ENCODE results near the gene NEDD9.

Gene NEDD9

DNA sequence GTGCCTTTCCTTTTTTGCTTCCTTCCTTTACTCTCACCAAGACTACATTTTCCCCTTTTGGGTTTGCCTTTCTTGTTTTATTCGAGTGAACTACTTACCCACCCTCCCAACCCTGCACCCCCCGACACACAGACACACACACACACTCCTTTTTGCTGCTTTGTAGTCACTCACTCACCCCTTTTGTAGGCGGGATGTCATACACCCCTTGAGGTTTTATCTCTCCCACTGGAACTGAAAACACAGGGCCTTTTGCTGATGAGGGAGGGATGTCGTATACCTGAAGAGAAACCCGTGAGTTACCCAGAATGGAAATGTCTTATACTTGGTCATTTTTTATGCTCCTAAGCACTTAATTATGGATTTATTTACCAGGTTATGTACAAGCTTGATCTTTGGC, 40.3 kb downstream of the NEDD9 start:
- no peak overlapping the region for H3K27ac ChIP-seq (replicated peaks)
- no peak overlapping the region for H3K4me3 ChIP-seq (replicated peaks; ENCODE audit: insufficient read depth, low read length)
- no peak for DNase-seq (ENCODE audit: low read depth in 1 of 2, low spot score in 1 of 2)
- H3K27me3 ChIP-seq (ENCODE audit: insufficient read depth, poor library complexity, severe bottlenecking) = no peaks in the 10 kb centered on the region
- TF ChIP-seq POLR2AphosphoS5 (IDR thresholded peaks at IDR 0.05; ENCODE audit: low read depth) (no peak), CTCF (IDR thresholded peaks at IDR 0.05; ENCODE audit: insufficient read depth, low read length) (no peak)

DNA sequence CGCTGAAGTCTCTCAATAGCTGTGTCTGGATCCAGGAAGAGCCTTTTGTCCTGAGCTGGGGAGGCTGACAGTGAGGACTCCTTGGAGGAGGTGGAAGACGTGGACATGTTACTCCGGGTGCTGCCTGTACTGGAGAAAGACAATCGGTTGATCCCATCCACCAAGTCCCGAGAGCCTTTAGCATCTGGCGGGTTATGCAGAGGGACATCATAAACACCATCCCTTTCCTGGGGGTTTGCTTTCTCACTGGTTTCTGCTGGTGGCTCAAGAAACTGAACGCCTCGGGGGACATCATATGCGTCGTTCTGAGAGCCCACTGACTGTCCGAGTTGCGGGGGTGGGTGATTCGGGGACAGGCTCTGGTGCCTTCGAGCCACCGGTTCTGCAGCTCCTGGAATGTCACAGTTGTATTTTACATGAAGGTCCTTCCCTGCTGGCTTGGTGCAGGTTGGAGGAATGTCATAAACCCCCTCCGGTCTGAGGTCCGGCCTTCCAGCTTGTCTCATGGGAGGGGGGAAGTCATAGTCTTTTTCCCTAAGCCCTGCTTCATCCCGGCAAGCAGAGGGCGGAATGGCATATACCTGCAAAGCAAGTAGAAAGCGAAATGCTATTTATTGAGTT, 41.7 kb downstream of the NEDD9 start:
- TF ChIP-seq CTCF (IDR thresholded peaks at IDR 0.05; ENCODE audit: insufficient read depth, low read length) = no peak
- TF ChIP-seq SPI1 (IDR thresholded peaks at IDR 0.05; ENCODE audit: borderline replicate concordance, low read depth) = no peak
- TF ChIP-seq GABPA (IDR thresholded peaks at IDR 0.05; ENCODE audit: low read depth) = no peak
- TF ChIP-seq, protein P1, sequence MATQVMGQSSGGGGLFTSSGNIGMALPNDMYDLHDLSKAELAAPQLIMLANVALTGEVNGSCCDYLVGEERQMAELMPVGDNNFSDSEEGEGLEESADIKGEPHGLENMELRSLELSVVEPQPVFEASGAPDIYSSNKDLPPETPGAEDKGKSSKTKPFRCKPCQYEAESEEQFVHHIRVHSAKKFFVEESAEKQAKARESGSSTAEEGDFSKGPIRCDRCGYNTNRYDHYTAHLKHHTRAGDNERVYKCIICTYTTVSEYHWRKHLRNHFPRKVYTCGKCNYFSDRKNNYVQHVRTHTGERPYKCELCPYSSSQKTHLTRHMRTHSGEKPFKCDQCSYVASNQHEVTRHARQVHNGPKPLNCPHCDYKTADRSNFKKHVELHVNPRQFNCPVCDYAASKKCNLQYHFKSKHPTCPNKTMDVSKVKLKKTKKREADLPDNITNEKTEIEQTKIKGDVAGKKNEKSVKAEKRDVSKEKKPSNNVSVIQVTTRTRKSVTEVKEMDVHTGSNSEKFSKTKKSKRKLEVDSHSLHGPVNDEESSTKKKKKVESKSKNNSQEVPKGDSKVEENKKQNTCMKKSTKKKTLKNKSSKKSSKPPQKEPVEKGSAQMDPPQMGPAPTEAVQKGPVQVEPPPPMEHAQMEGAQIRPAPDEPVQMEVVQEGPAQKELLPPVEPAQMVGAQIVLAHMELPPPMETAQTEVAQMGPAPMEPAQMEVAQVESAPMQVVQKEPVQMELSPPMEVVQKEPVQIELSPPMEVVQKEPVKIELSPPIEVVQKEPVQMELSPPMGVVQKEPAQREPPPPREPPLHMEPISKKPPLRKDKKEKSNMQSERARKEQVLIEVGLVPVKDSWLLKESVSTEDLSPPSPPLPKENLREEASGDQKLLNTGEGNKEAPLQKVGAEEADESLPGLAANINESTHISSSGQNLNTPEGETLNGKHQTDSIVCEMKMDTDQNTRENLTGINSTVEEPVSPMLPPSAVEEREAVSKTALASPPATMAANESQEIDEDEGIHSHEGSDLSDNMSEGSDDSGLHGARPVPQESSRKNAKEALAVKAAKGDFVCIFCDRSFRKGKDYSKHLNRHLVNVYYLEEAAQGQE (IDR thresholded peaks at IDR 0.05; ENCODE audit: insufficient replicate concordance, low read depth) = no peak
- no peak for TF ChIP-seq POLR2AphosphoS5 (IDR thresholded peaks at IDR 0.05; ENCODE audit: low read depth)
- H3K27ac ChIP-seq (replicated peaks) = no peak overlapping the region
- no peaks in the 10 kb centered on the region for H3K27me3 ChIP-seq (ENCODE audit: insufficient read depth, poor library complexity, severe bottlenecking)
- H3K4me3 ChIP-seq (replicated peaks; ENCODE audit: insufficient read depth, low read length) = no peak overlapping the region
- DNase-seq (ENCODE audit: low read depth in 1 of 2, low spot score in 1 of 2) = no peak

- no peak for DNase-seq (ENCODE audit: low read depth in 1 of 2, low spot score in 1 of 2)
- TF ChIP-seq SPI1 (IDR thresholded peaks at IDR 0.05; ENCODE audit: borderline replicate concordance, low read depth) (no peak), GABPA (IDR thresholded peaks at IDR 0.05; ENCODE audit: low read depth) (no peak), CTCF (IDR thresholded peaks at IDR 0.05; ENCODE audit: insufficient read depth, low read length) (no peak), POLR2AphosphoS5 (IDR thresholded peaks at IDR 0.05; ENCODE audit: low read depth) (no peak)
- TF ChIP-seq, protein P1 (IDR thresholded peaks at IDR 0.05; ENCODE audit: insufficient replicate concordance, low read depth) = no peak
- Histone ChIP-seq H3K27ac (replicated peaks) (no peak overlapping the region), H3K4me3 (replicated peaks; ENCODE audit: insufficient read depth, low read length) (no peak overlapping the region), H3K27me3 (ENCODE audit: insufficient read depth, poor library complexity, severe bottlenecking) (no peaks in the 10 kb centered on the region)
These were observed 42.4 kb downstream of the NEDD9 start for GRCh38 chr6:11189865-11190624.

Data from HL-60 (cell line).